ENCODE data around the gene PRRC2B.

- TF ChIP-seq POLR2AphosphoS5 (IDR thresholded peaks at IDR 0.05; ENCODE audit: low read depth, low read length) (no peak), POLR2A (IDR thresholded peaks at IDR 0.05; ENCODE audit: low read depth, low read length) (no peak), SPI1 (IDR thresholded peaks at IDR 0.05; ENCODE audit: low read depth, low read length) (no peak), TAF1 (IDR thresholded peaks at IDR 0.05; ENCODE audit: low read depth, low read length) (no peak), POU2F2 (IDR thresholded peaks at IDR 0.05; ENCODE audit: low read depth, low read length) (no peak), PAX5 (IDR thresholded peaks at IDR 0.05; ENCODE audit: insufficient read depth, low read length, severe bottlenecking) (no peak)
Measured at GRCh38 chr9:131523451-131524435, 129.9 kb downstream of the PRRC2B start.

All from GM12891 (cell line).